Trophoblast cell (in vitro differentiated cells and primary cell): ENCODE measurements around the gene CNIH3.

Experiments used
- DNase-seq, 2 donors: peaks; one replicate each; pipeline ENCODE4 v3.0.0-alpha.2; 2016
- H2AFZ ChIP-seq: 2 replicates; pipeline ENCODE4 v1.6.1; 2013; ENCODE audit warnings: low read length, moderate library complexity, mild to moderate bottlenecking; ENCODE audit not compliant: insufficient read depth, poor library complexity
- H2AK5ac ChIP-seq: 2 replicates; pipeline ENCODE4 v1.6.1; 2013; ENCODE audit warnings: mild to moderate bottlenecking, low read length
- H2BK120ac ChIP-seq: 2 replicates; pipeline ENCODE4 v1.6.1; 2013; ENCODE audit warnings: low read length, mild to moderate bottlenecking, moderate library complexity; ENCODE audit not compliant: insufficient read depth, poor library complexity
- H2BK12ac ChIP-seq: 2 replicates; pipeline ENCODE4 v1.6.1; 2013; ENCODE audit warnings: mild to moderate bottlenecking, low read length, moderate library complexity
- H2BK5ac ChIP-seq: 2 replicates; pipeline ENCODE4 v1.6.1; 2013; ENCODE audit warnings: low read length, low read depth, moderate library complexity, mild to moderate bottlenecking; ENCODE audit not compliant: poor library complexity
- H3K14ac ChIP-seq: 2 replicates; pipeline ENCODE4 v1.6.1; 2013; ENCODE audit warnings: mild to moderate bottlenecking, low read length
- H3K18ac ChIP-seq: 2 replicates; pipeline ENCODE4 v1.6.1; 2013; ENCODE audit warnings: mild to moderate bottlenecking, low read length
- H3K23ac ChIP-seq: 2 replicates; pipeline ENCODE4 v1.6.1; 2013; ENCODE audit warnings: low read length
- H3K27ac ChIP-seq: 2 replicates; pipeline ENCODE4 v1.5.1; 2013; ENCODE audit warnings: low read depth, mild to moderate bottlenecking, inconsistent platforms, low read length, moderate library complexity
- H3K27me3 ChIP-seq: 2 replicates; pipeline ENCODE4 v1.6.1; 2013; ENCODE audit warnings: inconsistent platforms, mild to moderate bottlenecking, low read length, moderate library complexity; ENCODE audit not compliant: insufficient read depth
- H3K36me3 ChIP-seq, 2 experiments: 1 replicate in 1 of 2; 2 replicates in 1 of 2; pipeline ENCODE4 v1.6.1; 2013; ENCODE audit warnings: low read length in 2 of 2, mild to moderate bottlenecking in 2 of 2, moderate library complexity in 1 of 2; ENCODE audit not compliant: insufficient read depth in 2 of 2, control insufficient read depth in 1 of 2
- H3K4ac ChIP-seq: 2 replicates; pipeline ENCODE4 v1.6.1; 2013; ENCODE audit warnings: low read depth, mild to moderate bottlenecking, low read length, moderate library complexity
- H3K4me1 ChIP-seq, 2 experiments: 1 replicate in 1 of 2; 2 replicates in 1 of 2; pipeline ENCODE4 v1.6.1; 2013; ENCODE audit warnings: low read length in 2 of 2, mild to moderate bottlenecking in 2 of 2, moderate library complexity in 1 of 2; ENCODE audit not compliant: insufficient read depth in 2 of 2, control insufficient read depth in 1 of 2
- H3K4me2 ChIP-seq: 2 replicates; pipeline ENCODE4 v1.6.1; 2013; ENCODE audit warnings: inconsistent platforms, mild to moderate bottlenecking, low read length, moderate library complexity
- H3K4me3 ChIP-seq: 2 replicates; pipeline ENCODE4 v1.5.1; 2013; ENCODE audit warnings: mild to moderate bottlenecking, low read depth, low read length, inconsistent platforms
- H3K79me1 ChIP-seq: one replicate; pipeline ENCODE4 v1.6.1; 2013; ENCODE audit warnings: low read length
- H3K79me2 ChIP-seq: 2 replicates; pipeline ENCODE4 v1.6.1; 2013; ENCODE audit warnings: low read length, mild to moderate bottlenecking; ENCODE audit not compliant: control insufficient read depth, insufficient read depth, poor library complexity
- H3K9ac ChIP-seq: 2 replicates; pipeline ENCODE4 v1.6.1; 2013; ENCODE audit warnings: mild to moderate bottlenecking, low read length
- H3K9me3 ChIP-seq: 2 replicates; pipeline ENCODE4 v1.6.1; 2013; ENCODE audit warnings: low read depth, mild to moderate bottlenecking, control low read depth, inconsistent platforms, low read length; ENCODE audit not compliant: insufficient read depth
- H4K12ac ChIP-seq: 2 replicates; pipeline ENCODE4 v1.6.1; 2013; ENCODE audit warnings: low read depth, mild to moderate bottlenecking, low read length, moderate library complexity
- H4K8ac ChIP-seq: 2 replicates; pipeline ENCODE4 v1.6.1; 2013; ENCODE audit warnings: low read depth, mild to moderate bottlenecking, low read length, moderate library complexity
- H4K91ac ChIP-seq: one replicate; pipeline ENCODE4 v1.6.1; 2013; ENCODE audit warnings: low read depth, mild to moderate bottlenecking, low read length, moderate library complexity
- WGBS: extraction: QIAGEN DNeasy Blood & Tissue Kit; methylation state at CpG from one replicate; pipeline ENCODE4 v1.1.7; 2013; ENCODE audit warnings: missing lambda C conversion rate; ENCODE audit not compliant: insufficient read length, insufficient coverage; ENCODE audit errors: extremely low coverage; 5-methylcytosine and 5-hydroxymethylcytosine counted together

CNIH3 gene

GRCh38 chr1:224704107-224704735 is 88.1 kb downstream of the CNIH3 start:
- Histone ChIP-seq H3K18ac (no peak overlapping the region), H2AK5ac (no peak overlapping the region), H3K9me3 (no peaks in the 10 kb centered on the region), H2BK5ac (no peak overlapping the region), H3K4me2 (no peak overlapping the region), H3K27ac (no peak overlapping the region), H3K23ac (no peak overlapping the region), H4K8ac (no peak overlapping the region), H3K4ac (no peak overlapping the region), H2BK12ac (no peak overlapping the region), H3K27me3 (no peaks in the 10 kb centered on the region), H2BK120ac (no peak overlapping the region), H3K4me1 (no peaks in the 10 kb centered on the region), H3K4me3 (no peak overlapping the region), H4K12ac (no peak overlapping the region), H3K14ac (no peak overlapping the region), H4K91ac (no peak overlapping the region), H3K79me2 (no peaks in the 10 kb centered on the region), H3K79me1 (no peaks in the 10 kb centered on the region), H3K9ac (no peak overlapping the region), H2AFZ (no peak overlapping the region), H3K36me3 (no peaks in the 10 kb centered on the region)
- no CpG with 5 or more reads among the region's 8 CpGs for WGBS
- no peak for DNase-seq

GRCh38 chr1:224705578-224705977 is 89.5 kb downstream of the CNIH3 start:
- DNase-seq: no peak
- Histone ChIP-seq H3K18ac (no peak overlapping the region), H3K27ac (no peak overlapping the region), H4K8ac (no peak overlapping the region), H2BK12ac (no peak overlapping the region), H4K91ac (no peak overlapping the region), H2BK120ac (no peak overlapping the region), H3K27me3 (no peaks in the 10 kb centered on the region), H2AK5ac (no peak overlapping the region), H2AFZ (no peak overlapping the region), H3K4me3 (no peak overlapping the region), H3K36me3 (no peaks in the 10 kb centered on the region), H2BK5ac (no peak overlapping the region), H3K9me3 (no peaks in the 10 kb centered on the region), H3K79me1 (no peaks in the 10 kb centered on the region), H3K79me2 (no peaks in the 10 kb centered on the region), H3K14ac (no peak overlapping the region), H3K4me2 (no peak overlapping the region), H3K4ac (no peak overlapping the region), H3K9ac (no peak overlapping the region), H3K23ac (no peak overlapping the region), H3K4me1 (no peaks in the 10 kb centered on the region), H4K12ac (no peak overlapping the region)
- WGBS: no CpG with 5 or more reads among the region's 3 CpGs

- no CpG with 5 or more reads among the region's 7 CpGs for WGBS
- Histone ChIP-seq H3K36me3 (no peaks in the 10 kb centered on the region), H2AFZ (no peak overlapping the region), H3K4me3 (no peak overlapping the region), H4K91ac (no peak overlapping the region), H3K27me3 (no peaks in the 10 kb centered on the region), H3K79me1 (no peaks in the 10 kb centered on the region), H3K79me2 (no peaks in the 10 kb centered on the region), H3K23ac (no peak overlapping the region), H2BK12ac (no peak overlapping the region), H3K14ac (no peak overlapping the region), H4K8ac (no peak overlapping the region), H2BK120ac (no peak overlapping the region), H3K4me1 (no peaks in the 10 kb centered on the region), H3K27ac (no peak overlapping the region), H3K4ac (no peak overlapping the region), H3K4me2 (no peak overlapping the region), H2AK5ac (no peak overlapping the region), H2BK5ac (no peak overlapping the region), H3K9me3 (no peaks in the 10 kb centered on the region), H3K18ac (no peak overlapping the region), H4K12ac (no peak overlapping the region), H3K9ac (no peak overlapping the region)
- peak in 1 of 2 donors; percentile 20 for DNase-seq
These were observed 92.0 kb downstream of the CNIH3 start for GRCh38 chr1:224707843-224708725.

GRCh38 chr1:224710196-224710595 is 94.1 kb downstream of the CNIH3 start:
- Histone ChIP-seq H2BK120ac (no peak overlapping the region), H4K91ac (no peak overlapping the region), H2AK5ac (no peak overlapping the region), H3K9ac (no peak overlapping the region), H3K27ac (no peak overlapping the region), H4K12ac (no peak overlapping the region), H3K4me2 (no peak overlapping the region), H3K14ac (no peak overlapping the region), H2BK5ac (no peak overlapping the region), H3K36me3 (no peaks in the 10 kb centered on the region), H2AFZ (no peak overlapping the region), H3K79me2 (no peaks in the 10 kb centered on the region), H3K18ac (no peak overlapping the region), H3K4me3 (no peak overlapping the region), H3K79me1 (no peaks in the 10 kb centered on the region), H3K9me3 (no peaks in the 10 kb centered on the region), H4K8ac (no peak overlapping the region), H3K4ac (no peak overlapping the region), H3K4me1 (no peaks in the 10 kb centered on the region), H3K23ac (no peak overlapping the region), H3K27me3 (no peaks in the 10 kb centered on the region), H2BK12ac (no peak overlapping the region)
- WGBS: no CpG with 5 or more reads among the region's 3 CpGs
- DNase-seq: no peak
